ENCODE results near the gene NANOS3.
A peak's percentile ranks its signal among the peaks of the same experiment; 100 is the strongest.

Gene NANOS3

GRCh38 chr19:13885826-13886365 is 9.0 kb downstream of the NANOS3 start:
- DNase-seq (ENCODE audit: low read depth) = no peak

GRCh38 chr19:13887018-13887436 is 10.1 kb downstream of the NANOS3 start:
- no peak for DNase-seq (ENCODE audit: low read depth)

GRCh38 chr19:13887517-13887916 is 10.6 kb downstream of the NANOS3 start:
- no peak for DNase-seq (ENCODE audit: low read depth)

- DNase-seq (ENCODE audit: low read depth) = no peak
These were observed 11.3 kb downstream of the NANOS3 start for GRCh38 chr19:13888281-13888680.

- DNase-seq (ENCODE audit: low read depth) = no peak
These were observed 13.2 kb downstream of the NANOS3 start for GRCh38 chr19:13890136-13890535.

GRCh38 chr19:13892870-13893269 is 15.9 kb downstream of the NANOS3 start:
- DNase-seq (ENCODE audit: low read depth) = no peak

- no peak for DNase-seq (ENCODE audit: low read depth)
These were observed 17.6 kb downstream of the NANOS3 start for GRCh38 chr19:13894552-13894951.

- no peak for DNase-seq (ENCODE audit: low read depth)
These were observed 19.3 kb downstream of the NANOS3 start for GRCh38 chr19:13896227-13896626.

GRCh38 chr19:13899393-13899792 is 22.5 kb downstream of the NANOS3 start:
- no peak for DNase-seq (ENCODE audit: low read depth)

GRCh38 chr19:13899912-13900584 is 23.1 kb downstream of the NANOS3 start:
- DNase-seq (ENCODE audit: low read depth) = no peak

- DNase-seq (ENCODE audit: low read depth) = no peak
These were observed 26.1 kb downstream of the NANOS3 start for GRCh38 chr19:13902993-13903555.

- peak; percentile 84 for DNase-seq (ENCODE audit: low read depth)
These were observed 28.9 kb downstream of the NANOS3 start, which contains the start of the genes BRME1 and CC2D1A for GRCh38 chr19:13905634-13906520. Gene BRME1, minus strand, starts transcription at chr19:13906117. Its CDS starts 1,225 bp downstream, at chr19:13904892. Gene CC2D1A, plus strand, starts transcription at chr19:13906201. Its CDS starts 241 bp downstream, at chr19:13906442.

- no peak for DNase-seq (ENCODE audit: low read depth)
These were observed 29.6 kb downstream of the NANOS3 start for GRCh38 chr19:13906521-13906904.

- no peak for DNase-seq (ENCODE audit: low read depth)
These were observed 30.0 kb downstream of the NANOS3 start for GRCh38 chr19:13906910-13907309.

- DNase-seq (ENCODE audit: low read depth) = no peak
These were observed 31.7 kb downstream of the NANOS3 start for GRCh38 chr19:13908674-13909073.

GRCh38 chr19:13909430-13909829 is 32.5 kb downstream of the NANOS3 start:
- DNase-seq (ENCODE audit: low read depth) = no peak

GRCh38 chr19:13913352-13913751 is 36.4 kb downstream of the NANOS3 start:
- DNase-seq (ENCODE audit: low read depth) = no peak

GRCh38 chr19:13914777-13915176 is 37.8 kb downstream of the NANOS3 start:
- DNase-seq (ENCODE audit: low read depth) = no peak

- DNase-seq (ENCODE audit: low read depth) = no peak
These were observed 41.0 kb downstream of the NANOS3 start for GRCh38 chr19:13917888-13918406.

GRCh38 chr19:13918726-13919411 is 41.9 kb downstream of the NANOS3 start:
- DNase-seq (ENCODE audit: low read depth) = no peak

- no peak for DNase-seq (ENCODE audit: low read depth)
These were observed 43.6 kb downstream of the NANOS3 start for GRCh38 chr19:13920524-13920923.

All from stimulated activated CD8-positive, alpha-beta memory T cell treated with anti-CD3 and anti-CD28 coated beads, Interleukin-15, amount 100 ng/mL, for 1 hour (primary cell).